T-cell (primary cell): ENCODE results near the gene TMED10. TPM values are rescaled to one million over a fixed set of nuclear protein-coding genes. Genes with fewer than 3 reads are reported as not detected.

Experiments used
- ATAC-seq, 4 experiments: fragments of 200-7000 bp in 3 of 4; fragments of 150-1000 bp in 1 of 4; cut with Tn5 transposase; replicated peaks in 1 of 4; 1 replicate in 3 of 4; 2 replicates in 1 of 4; pipeline ENCODE4 v1.10.0; 2021; ENCODE audit warnings: moderate library complexity in 3 of 4, mild to moderate bottlenecking in 2 of 4, moderate number of reproducible peaks in 1 of 4
- CTCF ChIA-PET, 2 donors: fragments of 300-600 bp; sonication (Branson Sonifier 250); formaldehyde crosslinking; loops; one replicate each; lab custom pipeline; 2022; ENCODE audit warnings: antibody characterized with exemption in 2 of 2; lab: Charles Lee
- POLR2A ChIA-PET, 2 donors: fragments of 300-600 bp; sonication (Branson Sonifier 250); formaldehyde crosslinking; loops; one replicate each; lab custom pipeline; 2022; ENCODE audit warnings: antibody characterized with exemption in 2 of 2; lab: Charles Lee
- DNase-seq, 35 experiments: peaks; one replicate each; pipeline versions ENCODE4 v3.0.0 to v3.0.0-alpha.2; 2013 to 2023
- H3K27ac ChIP-seq: one replicate; pipeline ENCODE4 v1.5.1; 2013; ENCODE audit warnings: low read length
- H3K27me3 ChIP-seq, 2 experiments: replicated peaks in 1 of 2; 1 replicate in 1 of 2; 2 replicates in 1 of 2; pipeline versions ENCODE4 v1.6.1 to v1.7.0; 2013; ENCODE audit warnings: low read length in 1 of 2, mixed read lengths in 1 of 2; ENCODE audit not compliant: control insufficient read depth in 2 of 2, insufficient read depth in 2 of 2; ENCODE audit errors: extremely low read depth in 1 of 2
- H3K36me3 ChIP-seq, 2 donors: 1 replicate in 1 of 2; 2 replicates in 1 of 2; pipeline versions ENCODE4 v1.6.1 to v1.7.0; 2013; ENCODE audit warnings: low read length in 1 of 2; ENCODE audit not compliant: control insufficient read depth in 2 of 2, insufficient read depth in 1 of 2; ENCODE audit errors: extremely low read depth in 1 of 2
- H3K4me1 ChIP-seq, 2 experiments: 1 replicate in 1 of 2; 2 replicates in 1 of 2; pipeline versions ENCODE4 v1.6.1 to v1.7.0; 2013; ENCODE audit warnings: low read length in 2 of 2, mixed read lengths in 1 of 2; ENCODE audit not compliant: insufficient read depth in 2 of 2, control insufficient read depth in 1 of 2; ENCODE audit errors: extremely low read depth in 1 of 2
- H3K4me3 ChIP-seq, 2 donors: 1 replicate in 1 of 2; 2 replicates in 1 of 2; pipeline versions ENCODE4 v1.5.1 to v1.7.0; 2013; ENCODE audit warnings: mild to moderate bottlenecking in 2 of 2, low read length in 1 of 2, moderate library complexity in 1 of 2; ENCODE audit not compliant: control insufficient read depth in 1 of 2; ENCODE audit errors: extremely low read depth in 1 of 2
- H3K9me3 ChIP-seq: 2 replicates; pipeline ENCODE4 v1.7.0; 2013
- H3K27ac Mint-ChIP-seq, 2 donors: one replicate each; pipeline ENCODE4 v1.8.0; 2020 to 2021; ENCODE audit warnings: mild to moderate bottlenecking in 2 of 2, mixed read lengths in 2 of 2
- H3K27me3 Mint-ChIP-seq, 2 donors: one replicate each; pipeline ENCODE4 v1.8.0; 2021 to 2022; ENCODE audit warnings: mixed read lengths in 2 of 2
- H3K36me3 Mint-ChIP-seq: one replicate; pipeline ENCODE4 v1.8.0; 2021; ENCODE audit warnings: mixed read lengths
- H3K4me1 Mint-ChIP-seq, 3 donors: one replicate each; pipeline ENCODE4 v1.8.0; 2020 to 2022; ENCODE audit warnings: mixed read lengths in 3 of 3, mild to moderate bottlenecking in 1 of 3
- H3K4me3 Mint-ChIP-seq, 3 donors: one replicate each; pipeline ENCODE4 v1.8.0; 2020 to 2022; ENCODE audit warnings: mild to moderate bottlenecking in 3 of 3, mixed read lengths in 3 of 3, moderate library complexity in 3 of 3
- H3K9me3 Mint-ChIP-seq, 3 donors: one replicate each; pipeline ENCODE4 v1.8.0; 2020 to 2022; ENCODE audit warnings: mixed read lengths in 3 of 3
- WGBS: methylation state at CpG from one replicate; pipeline ENCODE4 v1.1.5; 2013; ENCODE audit warnings: missing lambda C conversion rate; ENCODE audit not compliant: insufficient coverage; 5-methylcytosine and 5-hydroxymethylcytosine counted together
- total RNA-seq, 35 experiments: library from RNA in 6 of 35; stranded (reverse) in 6 of 35; fragments of 120-200 nt in 1 of 35; gene quantifications; one replicate each; pipeline versions ENCODE4 v1.2.1 to v1.2.4 and lab custom pipeline; 2013 to 2026

TMED10 gene
- total RNA-seq, 5 donors from 2014 or later (not counting 1 experiment from before 2014, with no cell fraction given) = 143 to 193 (median 151) TPM

DNA sequence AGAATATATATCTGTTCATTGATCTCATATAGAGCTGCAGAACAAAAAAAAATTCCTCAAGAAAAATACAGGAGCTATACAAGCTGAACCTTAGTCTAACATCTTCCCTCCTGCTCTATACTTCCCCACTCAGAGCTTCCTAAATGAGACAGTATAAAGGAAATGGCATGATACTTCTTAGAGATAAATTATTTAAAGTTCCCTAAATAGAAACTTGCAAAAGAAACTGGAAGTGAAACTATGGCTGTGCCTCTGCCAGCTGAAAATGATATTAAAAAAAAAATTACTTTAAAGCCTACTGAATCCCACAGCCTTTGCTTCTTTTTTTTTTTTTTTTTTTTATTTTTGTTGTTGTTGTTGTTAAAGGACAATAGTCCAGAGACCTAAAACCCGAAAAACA is 37.9 kb downstream of the TMED10 start:
- DNase-seq (no peak), ATAC-seq (peak in 1 of 4 experiments; percentile 54)
- no peaks in the 10 kb centered on the region for H3K9me3 Mint-ChIP-seq
- no peak overlapping the region for H3K4me3 Mint-ChIP-seq
- no peaks in the 10 kb centered on the region for H3K9me3 ChIP-seq
- peak overlapping the region; percentile 9 for H3K27ac ChIP-seq
- H3K27me3 Mint-ChIP-seq = no peaks in the 10 kb centered on the region
- H3K4me1 ChIP-seq = peaks cover 9 to 22% of the 10 kb centered on the region in 2 experiments
- CTCF ChIA-PET = interaction anchor here (0.6 to 1.6 kb wide), 8 partner anchors 14 to 422 kb away, joined by 3 to 8 read pairs (median 4); no protein-coding TSS in a partner anchor
- POLR2A ChIA-PET = interaction anchor here (0.6 to 0.7 kb wide), 5 partner anchors 14 to 259 kb away, joined by 3 to 12 read pairs (median 6); no protein-coding TSS in a partner anchor
- no peaks in the 10 kb centered on the region for H3K27me3 ChIP-seq
- peaks cover 0 to 20% of the 10 kb centered on the region in 2 donors for H3K36me3 ChIP-seq
- peak overlapping the region; percentile 80 to 83 for H3K27ac Mint-ChIP-seq
- peaks cover 42 to 52% (median 45%) of the 10 kb centered on the region in 3 donors for H3K4me1 Mint-ChIP-seq
- H3K4me3 ChIP-seq = no peak overlapping the region
- no CpG with 5 or more reads among the region's 1 CpG for WGBS
- H3K36me3 Mint-ChIP-seq = peaks cover 23% of the 10 kb centered on the region

DNA sequence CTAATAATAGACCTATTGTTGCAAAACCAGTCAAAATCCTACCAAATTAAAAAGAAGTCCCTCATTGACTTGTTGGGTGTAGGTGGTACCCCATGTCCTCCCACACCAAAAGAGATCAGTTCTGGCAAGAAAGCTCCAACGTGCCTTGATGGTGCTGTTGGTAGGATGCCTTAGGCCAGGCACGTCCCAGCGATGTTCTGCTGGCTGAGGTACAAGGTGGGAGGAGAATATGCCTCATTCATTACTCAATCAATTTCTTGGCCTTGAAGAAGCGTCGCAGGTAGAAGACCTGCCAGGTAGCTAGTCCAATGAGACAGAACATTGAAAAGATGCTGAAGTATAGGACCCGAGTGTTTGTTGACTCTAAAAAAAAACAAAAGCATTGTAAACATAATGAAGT is 41.8 kb downstream of the TMED10 start:
- CTCF ChIA-PET = interaction anchor here (0.5 to 1.3 kb wide), 3 partner anchors 85 to 164 kb away, joined by 3 to 5 read pairs (median 4); no protein-coding TSS in a partner anchor
- H3K27ac ChIP-seq = no peak overlapping the region
- H3K9me3 Mint-ChIP-seq = no peaks in the 10 kb centered on the region
- H3K4me3 Mint-ChIP-seq = no peak overlapping the region
- peaks cover 34% of the 10 kb centered on the region for H3K36me3 Mint-ChIP-seq
- no CpG with 5 or more reads among the region's 6 CpGs for WGBS
- H3K9me3 ChIP-seq = no peaks in the 10 kb centered on the region
- H3K27me3 Mint-ChIP-seq = no peaks in the 10 kb centered on the region
- H3K27me3 ChIP-seq = no peaks in the 10 kb centered on the region
- ATAC-seq = no peak
- H3K27ac Mint-ChIP-seq = no peak overlapping the region
- peaks cover 18 to 26% (median 21%) of the 10 kb centered on the region in 3 donors for H3K4me1 Mint-ChIP-seq
- no peak overlapping the region for H3K4me3 ChIP-seq
- peaks cover 0 to 31% of the 10 kb centered on the region in 2 donors for H3K36me3 ChIP-seq
- H3K4me1 ChIP-seq = peaks cover 0 to 9% of the 10 kb centered on the region in 2 experiments
- POLR2A ChIA-PET = interaction anchor here (0.6 to 1.1 kb wide), 3 partner anchors 21 to 64 kb away, joined by 3 to 4 read pairs (median 3); no protein-coding TSS in a partner anchor
- no peak for DNase-seq

DNA sequence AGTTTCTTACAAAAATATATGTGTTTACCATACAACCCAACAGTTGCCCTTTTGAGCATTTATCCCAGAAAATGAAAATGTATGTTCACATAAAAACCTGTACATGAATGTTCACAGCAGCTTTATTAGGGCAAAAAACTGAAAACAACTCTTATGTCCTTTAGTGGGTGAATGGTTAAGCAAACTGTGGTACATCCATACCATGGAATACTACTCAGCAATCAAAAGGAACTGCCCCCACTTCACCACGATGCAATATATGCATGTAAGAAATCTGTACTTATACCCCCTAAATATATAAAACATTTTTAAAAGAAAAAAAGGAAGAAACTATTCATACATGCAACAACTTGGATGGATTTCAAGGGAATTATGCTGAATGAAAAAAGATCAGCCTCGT is 42.8 kb downstream of the TMED10 start:
- ATAC-seq (no peak), DNase-seq (no peak)
- peaks cover 0 to 3% of the 10 kb centered on the region in 2 experiments for H3K4me1 ChIP-seq
- Mint-ChIP-seq H3K9me3 (no peaks in the 10 kb centered on the region), H3K27me3 (no peaks in the 10 kb centered on the region), H3K4me3 (no peak overlapping the region), H3K36me3 (peaks cover 34% of the 10 kb centered on the region), H3K27ac (peak overlapping the region in 1 of 2 donors; percentile 29), H3K4me1 (peaks cover 9 to 18% (median 14%) of the 10 kb centered on the region in 3 donors)
- H3K4me3 ChIP-seq = no peak overlapping the region
- H3K9me3 ChIP-seq = no peaks in the 10 kb centered on the region
- no peak overlapping the region for H3K27ac ChIP-seq
- WGBS = no CpG with 5 or more reads among the region's 2 CpGs
- H3K36me3 ChIP-seq = peaks cover 0 to 31% of the 10 kb centered on the region in 2 donors
- no peaks in the 10 kb centered on the region for H3K27me3 ChIP-seq
- ChIA-PET CTCF (no interaction called here), POLR2A (interaction anchor here in 1 of 2 donors (0.6 kb wide), 1 partner anchor 30 kb away, joined by 6 read pairs; no protein-coding TSS in a partner anchor)

DNA sequence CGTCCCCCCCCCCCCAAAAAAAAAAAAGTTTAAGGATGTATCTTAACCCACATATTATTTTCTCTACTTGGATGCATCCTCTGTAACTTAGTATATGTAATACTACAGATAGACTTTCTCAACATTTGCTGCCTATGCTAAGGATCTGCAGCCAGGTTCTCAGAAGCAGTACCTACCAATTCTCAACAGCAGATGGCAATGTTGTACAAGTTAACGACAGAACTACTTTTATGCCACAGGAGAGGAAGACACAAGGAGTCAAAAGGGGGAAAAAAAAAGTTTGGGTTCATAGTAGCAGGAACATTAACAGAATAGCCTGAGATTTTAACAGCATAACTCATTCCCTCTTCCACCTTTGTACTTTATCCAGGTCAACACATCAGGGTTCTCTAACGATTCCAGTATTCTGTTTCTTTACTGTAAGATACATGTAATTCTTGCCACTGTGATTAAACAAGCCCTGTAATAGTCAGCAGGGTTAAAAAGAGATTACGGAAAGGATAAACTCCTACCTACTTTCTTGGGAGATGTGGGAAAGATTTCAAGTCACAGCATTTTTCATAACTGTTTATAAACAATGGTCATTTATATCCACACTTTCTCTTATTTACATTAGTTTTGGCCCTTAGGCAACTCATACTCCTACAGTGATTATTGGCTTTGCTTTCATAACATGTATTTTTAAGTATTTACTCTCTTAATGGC is 43.9 kb downstream of the TMED10 start:
- POLR2A ChIA-PET = interaction anchor here in 1 of 2 donors (0.6 kb wide), 1 partner anchor 169 kb away, joined by 4 read pairs; no protein-coding TSS in a partner anchor

DNA sequence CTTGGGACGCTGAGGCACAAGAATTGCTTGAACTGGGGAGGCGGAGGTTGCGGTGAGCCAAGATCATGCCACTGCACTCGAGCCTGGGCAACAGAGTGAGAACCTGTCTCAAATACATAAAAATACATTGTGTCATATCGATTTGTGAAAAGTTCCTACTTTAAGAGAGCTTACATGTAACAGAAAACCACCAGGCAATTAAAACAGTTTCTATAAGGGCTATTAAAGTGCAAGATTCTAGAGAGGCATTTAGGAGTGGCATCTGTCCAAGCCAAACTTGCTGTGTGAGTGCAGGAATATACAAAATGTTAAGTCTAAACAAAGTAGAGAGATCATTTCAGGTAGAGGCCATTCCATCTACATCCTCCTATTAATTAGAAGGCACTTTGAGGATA is 47.8 kb downstream of the TMED10 start:
- DNase-seq = no peak
- no peak overlapping the region for H3K4me3 ChIP-seq
- H3K27me3 Mint-ChIP-seq = no peaks in the 10 kb centered on the region
- H3K4me1 Mint-ChIP-seq = peaks cover 44 to 51% (median 48%) of the 10 kb centered on the region in 3 donors
- H3K27ac Mint-ChIP-seq = peak overlapping the region in 1 of 2 donors; percentile 11
- H3K27ac ChIP-seq = no peak overlapping the region
- peaks cover 14 to 34% of the 10 kb centered on the region in 2 experiments for H3K4me1 ChIP-seq
- ATAC-seq = no peak
- H3K9me3 ChIP-seq = no peaks in the 10 kb centered on the region
- H3K36me3 Mint-ChIP-seq = peaks cover 14% of the 10 kb centered on the region
- CTCF ChIA-PET = interaction anchor here (0.5 to 1.5 kb wide), 8 partner anchors 12 to 180 kb away, joined by 3 to 5 read pairs (median 3); no protein-coding TSS in a partner anchor
- no peaks in the 10 kb centered on the region for H3K9me3 Mint-ChIP-seq
- peak overlapping the region in 1 of 3 donors; percentile 56 for H3K4me3 Mint-ChIP-seq
- H3K27me3 ChIP-seq = no peaks in the 10 kb centered on the region
- POLR2A ChIA-PET = interaction anchor here (0.6 to 1.0 kb wide), 2 partner anchors 116 to 170 kb away, joined by 3 to 4 read pairs; no protein-coding TSS in a partner anchor
- peaks cover 0 to 15% of the 10 kb centered on the region in 2 donors for H3K36me3 ChIP-seq
- 90% methylated on average over 2 of the region's 5 CpGs for WGBS

More for the DNA sequence above, 43.9 kb downstream of the TMED10 start:
- Mint-ChIP-seq H3K4me1 (peaks cover 11 to 19% (median 15%) of the 10 kb centered on the region in 3 donors), H3K4me3 (no peak overlapping the region), H3K27me3 (no peaks in the 10 kb centered on the region), H3K9me3 (no peaks in the 10 kb centered on the region), H3K27ac (peak overlapping the region; percentile 27 to 54), H3K36me3 (peaks cover 31% of the 10 kb centered on the region)
- Histone ChIP-seq H3K4me1 (peaks cover 6 to 10% of the 10 kb centered on the region in 2 experiments), H3K27me3 (no peaks in the 10 kb centered on the region), H3K27ac (no peak overlapping the region), H3K4me3 (no peak overlapping the region), H3K9me3 (no peaks in the 10 kb centered on the region), H3K36me3 (peaks cover 0 to 31% of the 10 kb centered on the region in 2 donors)
- peak in 23 of 35 experiments; percentile 6 to 87 (median 31) for DNase-seq
- CTCF ChIA-PET = interaction anchor here (0.6 to 3.2 kb wide), 14 partner anchors 12 to 849 kb away, joined by 3 to 24 read pairs (median 4); partner anchors contain the start of gene TGFB3 (in 1 of the 2)
- peak; percentile 73 to 95 (median 86) for ATAC-seq
- WGBS = no CpG with 5 or more reads among the region's 4 CpGs
